Measurements from ENCODE around the gene TTC7B.

DNA sequence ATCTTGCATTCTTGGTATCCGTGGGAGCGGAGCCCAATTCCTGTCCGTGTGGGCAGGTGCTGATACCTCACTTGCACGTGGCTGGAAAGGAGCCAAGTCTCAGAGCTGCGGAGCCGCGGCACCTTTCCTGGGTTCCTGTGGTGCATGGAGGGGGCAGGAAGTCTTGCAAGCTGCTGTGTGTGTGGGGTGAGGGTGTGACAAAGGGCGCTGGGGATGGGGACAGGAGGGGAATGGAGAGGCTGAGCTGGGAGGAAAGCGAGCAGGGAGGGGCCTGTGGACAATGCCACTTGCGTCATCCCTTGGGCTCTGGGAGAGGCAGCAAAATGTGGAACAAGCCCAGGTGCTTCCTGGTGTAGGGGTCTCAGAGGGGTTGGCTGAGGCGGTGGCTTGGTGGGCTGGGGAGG lies 332.7 kb downstream of the TTC7B start:
- no peak for TF ChIP-seq CTCF (IDR thresholded peaks at IDR 0.05 in 4 of 5, conservative IDR thresholded peaks at IDR 0.05 in 1 of 5)
- TF ChIP-seq POLR2A (IDR thresholded peaks at IDR 0.05): no peak

All from gastrocnemius medialis (tissue), 4 donors.